ENCODE results near the gene UST. TPM values are rescaled to one million over a fixed set of nuclear protein-coding genes. Genes with fewer than 3 reads are reported as not detected.

Gene UST, protein sequence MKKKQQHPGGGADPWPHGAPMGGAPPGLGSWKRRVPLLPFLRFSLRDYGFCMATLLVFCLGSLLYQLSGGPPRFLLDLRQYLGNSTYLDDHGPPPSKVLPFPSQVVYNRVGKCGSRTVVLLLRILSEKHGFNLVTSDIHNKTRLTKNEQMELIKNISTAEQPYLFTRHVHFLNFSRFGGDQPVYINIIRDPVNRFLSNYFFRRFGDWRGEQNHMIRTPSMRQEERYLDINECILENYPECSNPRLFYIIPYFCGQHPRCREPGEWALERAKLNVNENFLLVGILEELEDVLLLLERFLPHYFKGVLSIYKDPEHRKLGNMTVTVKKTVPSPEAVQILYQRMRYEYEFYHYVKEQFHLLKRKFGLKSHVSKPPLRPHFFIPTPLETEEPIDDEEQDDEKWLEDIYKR
- polyA plus RNA-seq = 1 to 10 TPM in 2 of 4 donors, under 1 TPM in 1, not detected in 1; 0.81 to 4.0 (median 1.4) TPM
- long read RNA-seq, donor 1, full-length matches to known transcripts = 1 of 1 reads
- long read RNA-seq, donor 1, partial matches to known transcripts = 0 of 1 reads
- long read RNA-seq, donor 1, other reads (novel, unspliced or antisense) = 0 of 1 reads
- long read RNA-seq, donor 2, full-length matches to known transcripts = 1 of 1 reads
- long read RNA-seq, donor 2, partial matches to known transcripts = 0 of 1 reads
- long read RNA-seq, donor 2, other reads (novel, unspliced or antisense) = 0 of 1 reads
- long read RNA-seq, donor 3 = 0 reads
- long read RNA-seq, donor 4 = 0 reads
- long read RNA-seq, donor 5 = 0 reads
- long read RNA-seq, donor 6 = 0 reads
- long read RNA-seq, donor 7 = 0 reads
- long read RNA-seq, donor 8 = 0 reads
- long read RNA-seq, donor 9 = 0 reads
- long read RNA-seq, donor 10, full-length matches to known transcripts = 1 of 1 reads
- long read RNA-seq, donor 10, partial matches to known transcripts = 0 of 1 reads
- long read RNA-seq, donor 10, other reads (novel, unspliced or antisense) = 0 of 1 reads

DNA sequence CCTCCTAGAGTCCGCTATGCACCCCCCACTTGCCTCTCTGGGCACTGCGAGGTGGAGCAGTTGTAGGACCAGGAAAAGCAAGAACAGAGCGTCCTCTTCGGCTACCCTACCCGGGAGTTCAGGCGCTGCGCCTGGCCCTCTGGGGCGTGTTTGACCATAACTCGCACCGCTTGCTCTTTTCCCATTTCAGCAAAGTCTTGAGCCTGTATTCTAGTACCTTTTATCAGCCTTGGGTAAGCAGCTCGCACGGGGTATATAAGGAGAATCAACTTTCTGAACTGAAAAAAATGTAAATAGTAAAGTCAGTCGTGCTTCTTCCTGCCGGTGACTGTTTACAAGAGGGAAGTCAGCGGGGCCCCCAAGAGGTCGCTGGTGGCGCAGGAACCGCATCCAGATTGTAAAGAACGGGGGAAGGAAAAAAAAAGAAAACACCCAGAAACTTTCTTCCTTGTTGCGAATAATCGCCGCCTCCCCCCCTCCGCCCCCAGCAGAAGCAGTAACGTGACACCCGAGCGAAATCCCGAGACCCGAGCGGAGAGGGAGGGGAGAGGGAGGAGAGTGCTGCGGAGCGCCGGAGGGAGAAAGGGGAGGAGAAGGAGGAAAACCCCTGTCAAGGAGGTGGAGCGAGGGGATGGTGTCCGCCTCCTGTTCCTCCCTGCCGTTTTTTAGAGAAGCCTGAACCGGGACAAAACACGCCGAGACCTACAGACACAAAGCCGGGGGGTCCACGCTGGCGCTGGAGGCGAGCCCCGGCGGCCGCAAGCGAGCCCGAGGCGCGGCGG, at the start of gene UST:
UST (plus strand) TSS at position 668 of the 782 bp plus-strand sequence. CDS start 401 bp downstream, outside the sequence.
- H3K4me1 ChIP-seq (ENCODE audit: control insufficient read depth in 3 of 3, insufficient read depth in 2 of 3, low read depth in 1 of 3, low read length in 2 of 3) = peaks cover 0 to 6% (median 2%) of the 10 kb centered on the region in 3 donors
- 1 to 2% (median 1%) methylated on average over 39 to 50 of the region's 50 CpGs for WGBS, 3 donors
- no peak for FAIRE-seq

DNA sequence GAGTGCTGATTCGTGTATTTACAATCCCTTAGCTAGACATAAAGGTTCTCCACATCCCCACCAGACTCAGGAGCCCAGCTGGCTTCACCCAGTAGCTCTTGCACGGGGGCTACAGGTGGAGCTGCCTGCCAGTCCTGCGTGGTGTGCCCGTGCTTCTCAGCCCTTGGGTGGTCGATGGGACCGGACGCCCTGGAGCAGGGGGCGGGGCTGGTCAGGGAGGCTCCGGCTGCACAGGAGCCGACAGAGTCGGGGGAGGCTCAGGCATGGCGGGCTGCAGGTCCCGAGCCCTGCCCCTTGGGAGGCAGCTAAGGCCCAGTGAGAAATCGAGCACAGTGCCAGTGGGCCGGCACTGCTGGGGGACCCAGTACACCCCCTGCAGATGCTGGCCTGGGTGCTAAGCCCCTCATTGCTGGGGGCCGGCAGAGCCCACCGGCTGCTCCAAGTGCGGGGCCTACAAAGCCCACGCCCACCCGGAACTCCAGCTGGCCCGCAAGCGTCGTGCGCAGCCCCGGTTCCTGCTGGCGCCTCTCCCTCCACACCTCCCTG, 48.9 kb upstream of the UST start:
- FAIRE-seq (no peak), DNase-seq (no peak)
- peaks cover 0 to 3% (median 0%) of the 10 kb centered on the region in 3 donors for H3K4me1 ChIP-seq (ENCODE audit: control insufficient read depth in 3 of 3, insufficient read depth in 2 of 3, low read depth in 1 of 3, low read length in 2 of 3)
- H3K9me3 ChIP-seq (ENCODE audit: control insufficient read depth in 2 of 2, insufficient read depth in 1 of 2, low read depth in 1 of 2, low read length in 1 of 2) = no peaks in the 10 kb centered on the region
- H3K4me3 ChIP-seq (ENCODE audit: low read depth in 1 of 3, low read length in 3 of 3) = no peak overlapping the region
- H3K36me3 ChIP-seq (ENCODE audit: control insufficient read depth in 3 of 3, insufficient read depth in 2 of 3, low read depth in 1 of 3, low read length in 3 of 3) = no peaks in the 10 kb centered on the region
- 93 to 97% (median 96%) methylated on average over 18 to 26 of the region's 26 CpGs for WGBS, 3 donors
- H3K27ac ChIP-seq (ENCODE audit: low read depth in 1 of 3, low read length in 2 of 3) = no peak overlapping the region
- no peaks in the 10 kb centered on the region for H3K27me3 ChIP-seq (ENCODE audit: control insufficient read depth in 3 of 3, insufficient read depth in 3 of 3, low read length in 3 of 3)

More for the DNA sequence above, at the start of gene UST:
- no peaks in the 10 kb centered on the region for H3K36me3 ChIP-seq (ENCODE audit: control insufficient read depth in 3 of 3, insufficient read depth in 2 of 3, low read depth in 1 of 3, low read length in 3 of 3)
- H3K9me3 ChIP-seq (ENCODE audit: control insufficient read depth in 2 of 2, insufficient read depth in 1 of 2, low read depth in 1 of 2, low read length in 1 of 2) = no peaks in the 10 kb centered on the region
- peak within 1 kb of the TSS in 2 of 3 donors; percentile 65 to 67 for H3K27ac ChIP-seq (ENCODE audit: low read depth in 1 of 3, low read length in 2 of 3)
- DNase-seq = peak; percentile 40 to 76
- peak within 1 kb of the TSS; percentile 56 to 58 (median 57) for H3K4me3 ChIP-seq (ENCODE audit: low read depth in 1 of 3, low read length in 3 of 3)
- peaks cover 6 to 49% (median 8%) of the 10 kb centered on the region in 3 donors for H3K27me3 ChIP-seq (ENCODE audit: control insufficient read depth in 3 of 3, insufficient read depth in 3 of 3, low read length in 3 of 3)

- FAIRE-seq = no peak
- Histone ChIP-seq H3K36me3 (ENCODE audit: control insufficient read depth in 3 of 3, insufficient read depth in 2 of 3, low read depth in 1 of 3, low read length in 3 of 3) (no peaks in the 10 kb centered on the region), H3K4me3 (ENCODE audit: low read depth in 1 of 3, low read length in 3 of 3) (no peak overlapping the region), H3K27ac (ENCODE audit: low read depth in 1 of 3, low read length in 2 of 3) (no peak overlapping the region), H3K4me1 (ENCODE audit: control insufficient read depth in 3 of 3, insufficient read depth in 2 of 3, low read depth in 1 of 3, low read length in 2 of 3) (peaks cover 0 to 3% (median 0%) of the 10 kb centered on the region in 3 donors), H3K9me3 (ENCODE audit: control insufficient read depth in 2 of 2, insufficient read depth in 1 of 2, low read depth in 1 of 2, low read length in 1 of 2) (no peaks in the 10 kb centered on the region), H3K27me3 (ENCODE audit: control insufficient read depth in 3 of 3, insufficient read depth in 3 of 3, low read length in 3 of 3) (no peaks in the 10 kb centered on the region)
- DNase-seq = no peak
- WGBS, 3 donors = 91 to 94% (median 91%) methylated on average over 15 to 27 of the region's 27 CpGs
These were observed 48.1 kb upstream of the UST start for GRCh38 chr6:148698671-148699180.

DNA sequence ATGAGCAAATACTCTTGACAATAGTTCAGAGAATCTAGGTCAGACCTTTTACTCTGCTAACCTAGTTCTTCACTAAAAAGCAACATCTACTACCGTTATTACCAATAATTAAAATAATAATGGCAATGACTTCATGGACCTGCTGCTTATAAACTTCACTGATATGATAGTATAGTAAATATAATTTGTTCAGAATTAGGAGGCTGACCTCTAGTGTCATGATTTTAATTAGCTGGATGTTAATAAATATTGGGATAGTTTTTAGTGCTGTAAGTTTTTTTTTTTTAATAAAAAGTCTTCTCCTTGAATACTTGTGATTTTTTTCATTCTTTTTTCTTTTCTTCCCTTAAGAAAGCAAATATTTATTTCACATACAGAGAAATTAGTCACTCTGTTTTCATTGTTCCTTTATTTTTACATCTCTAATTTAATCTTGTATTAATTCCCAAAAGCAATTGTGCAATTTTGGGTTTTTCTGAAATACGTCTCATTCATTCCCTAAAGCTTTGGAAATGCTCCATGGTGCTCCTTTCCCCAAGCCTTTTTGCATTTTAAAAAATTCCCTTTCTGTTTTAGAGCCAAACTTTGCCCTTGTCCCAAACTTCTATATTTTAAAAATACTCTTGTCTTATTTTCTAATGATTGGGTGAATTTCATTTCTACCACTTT, 46.6 kb upstream of the UST start:
- peak; percentile 33 for FAIRE-seq
- peaks cover 0 to 3% (median 0%) of the 10 kb centered on the region in 3 donors for H3K4me1 ChIP-seq (ENCODE audit: control insufficient read depth in 3 of 3, insufficient read depth in 2 of 3, low read depth in 1 of 3, low read length in 2 of 3)
- H3K36me3 ChIP-seq (ENCODE audit: control insufficient read depth in 3 of 3, insufficient read depth in 2 of 3, low read depth in 1 of 3, low read length in 3 of 3) = no peaks in the 10 kb centered on the region
- H3K27me3 ChIP-seq (ENCODE audit: control insufficient read depth in 3 of 3, insufficient read depth in 3 of 3, low read length in 3 of 3) = no peaks in the 10 kb centered on the region
- H3K4me3 ChIP-seq (ENCODE audit: low read depth in 1 of 3, low read length in 3 of 3) = peak overlapping the region in 2 of 3 donors; percentile 13 to 44
- no peak overlapping the region for H3K27ac ChIP-seq (ENCODE audit: low read depth in 1 of 3, low read length in 2 of 3)
- no peak for DNase-seq
- WGBS, 3 donors = 24 to 42% (median 41%) methylated on average over 2 of the region's 2 CpGs
- no peaks in the 10 kb centered on the region for H3K9me3 ChIP-seq (ENCODE audit: control insufficient read depth in 2 of 2, insufficient read depth in 1 of 2, low read depth in 1 of 2, low read length in 1 of 2)

- FAIRE-seq = no peak
These were observed 46.0 kb upstream of the UST start for GRCh38 chr6:148700741-148701311.

DNA sequence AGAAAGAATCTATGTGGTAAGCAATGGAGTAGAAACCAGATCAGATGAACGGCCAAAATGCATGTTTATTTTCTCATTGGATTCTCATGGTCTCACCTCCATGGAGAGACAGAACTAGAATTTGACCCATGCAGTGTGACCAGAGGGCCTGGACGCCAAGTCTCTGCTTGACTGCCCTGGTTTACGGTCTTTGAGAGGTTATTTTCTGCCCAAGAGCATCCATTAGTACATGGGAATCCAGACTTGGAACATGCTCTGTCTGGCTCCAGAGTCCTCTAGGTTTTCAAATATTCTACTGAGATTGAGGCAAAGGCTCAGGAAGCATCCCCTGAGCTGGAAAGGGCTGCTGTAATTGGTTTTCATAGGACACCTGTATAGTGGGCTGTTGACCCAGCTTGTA, 45.5 kb upstream of the UST start:
- DNase-seq (no peak), FAIRE-seq (no peak)
- Histone ChIP-seq H3K4me1 (ENCODE audit: control insufficient read depth in 3 of 3, insufficient read depth in 2 of 3, low read depth in 1 of 3, low read length in 2 of 3) (peaks cover 0 to 3% (median 0%) of the 10 kb centered on the region in 3 donors), H3K36me3 (ENCODE audit: control insufficient read depth in 3 of 3, insufficient read depth in 2 of 3, low read depth in 1 of 3, low read length in 3 of 3) (no peaks in the 10 kb centered on the region), H3K4me3 (ENCODE audit: low read depth in 1 of 3, low read length in 3 of 3) (peak overlapping the region in 2 of 3 donors; percentile 8 to 13), H3K27me3 (ENCODE audit: control insufficient read depth in 3 of 3, insufficient read depth in 3 of 3, low read length in 3 of 3) (no peaks in the 10 kb centered on the region), H3K9me3 (ENCODE audit: control insufficient read depth in 2 of 2, insufficient read depth in 1 of 2, low read depth in 1 of 2, low read length in 1 of 2) (no peaks in the 10 kb centered on the region), H3K27ac (ENCODE audit: low read depth in 1 of 3, low read length in 2 of 3) (no peak overlapping the region)
- WGBS, 3 donors = 55 to 86% (median 63%) methylated on average over 3 of the region's 3 CpGs

More at GRCh38 chr6:148700741-148701311, 46.0 kb upstream of the UST start:
- H3K36me3 ChIP-seq (ENCODE audit: control insufficient read depth in 3 of 3, insufficient read depth in 2 of 3, low read depth in 1 of 3, low read length in 3 of 3) = no peaks in the 10 kb centered on the region
- no peaks in the 10 kb centered on the region for H3K27me3 ChIP-seq (ENCODE audit: control insufficient read depth in 3 of 3, insufficient read depth in 3 of 3, low read length in 3 of 3)
- H3K4me1 ChIP-seq (ENCODE audit: control insufficient read depth in 3 of 3, insufficient read depth in 2 of 3, low read depth in 1 of 3, low read length in 2 of 3) = peaks cover 0 to 3% (median 0%) of the 10 kb centered on the region in 3 donors
- peak; percentile 27 to 41 for DNase-seq
- peak overlapping the region in 2 of 3 donors; percentile 13 to 44 for H3K4me3 ChIP-seq (ENCODE audit: low read depth in 1 of 3, low read length in 3 of 3)
- peak overlapping the region in 1 of 3 donors; percentile 64 for H3K27ac ChIP-seq (ENCODE audit: low read depth in 1 of 3, low read length in 2 of 3)
- H3K9me3 ChIP-seq (ENCODE audit: control insufficient read depth in 2 of 2, insufficient read depth in 1 of 2, low read depth in 1 of 2, low read length in 1 of 2) = no peaks in the 10 kb centered on the region
- 5 to 14% (median 6%) methylated on average over 8 of the region's 8 CpGs for WGBS, 3 donors

GRCh38 chr6:148703900-148704299, 42.9 kb upstream of the UST start:
- no peak overlapping the region for H3K27ac ChIP-seq (ENCODE audit: low read depth in 1 of 3, low read length in 2 of 3)
- WGBS, 3 donors = 76 to 85% (median 82%) methylated on average over 2 of the region's 2 CpGs
- FAIRE-seq = no peak

More at GRCh38 chr6:148703900-148704299, 42.9 kb upstream of the UST start:
- Histone ChIP-seq H3K4me3 (ENCODE audit: low read depth in 1 of 3, low read length in 3 of 3) (no peak overlapping the region), H3K36me3 (ENCODE audit: control insufficient read depth in 3 of 3, insufficient read depth in 2 of 3, low read depth in 1 of 3, low read length in 3 of 3) (no peaks in the 10 kb centered on the region), H3K4me1 (ENCODE audit: control insufficient read depth in 3 of 3, insufficient read depth in 2 of 3, low read depth in 1 of 3, low read length in 2 of 3) (peaks cover 0 to 3% (median 0%) of the 10 kb centered on the region in 3 donors), H3K27me3 (ENCODE audit: control insufficient read depth in 3 of 3, insufficient read depth in 3 of 3, low read length in 3 of 3) (no peaks in the 10 kb centered on the region), H3K9me3 (ENCODE audit: control insufficient read depth in 2 of 2, insufficient read depth in 1 of 2, low read depth in 1 of 2, low read length in 1 of 2) (no peaks in the 10 kb centered on the region)
- DNase-seq = no peak
